SK-N-MC (cell line): ENCODE data around the gene YTHDF1.

ENCODE experiments used
- DNase-seq: peaks from one replicate; pipeline ENCODE4 v3.0.0-alpha.2; 2011; ENCODE audit warnings: low read depth, low spot score
- H3K27ac ChIP-seq: fragments of 200-600 bp; sonication (generic); 2 replicates; pipeline ENCODE4 v1.5.1; 2016; ENCODE audit warnings: mixed run types
- H3K36me3 ChIP-seq: fragments of 200-600 bp; sonication (generic); 2 replicates; pipeline ENCODE4 v1.6.1; 2017; ENCODE audit warnings: antibody characterized with exemption, low read length, mixed read lengths; ENCODE audit not compliant: insufficient read depth
- H3K4me3 ChIP-seq: fragments of 200-600 bp; sonication (generic); 2 replicates; pipeline ENCODE4 v1.5.1; 2016
- H3K9ac ChIP-seq: fragments of 200-600 bp; sonication (generic); 2 replicates; pipeline ENCODE4 v1.8.0; 2017; ENCODE audit warnings: mixed run types, mixed read lengths; ENCODE audit not compliant: insufficient read length
- H3K9me3 ChIP-seq: fragments of 200-600 bp; sonication (generic); 2 replicates; pipeline ENCODE4 v1.6.1; 2017; ENCODE audit warnings: low read depth, mild to moderate bottlenecking, antibody characterized with exemption, low read length, moderate library complexity, mixed read lengths
- EZH2 ChIP-seq: fragments of 200-600 bp; sonication (generic); IDR thresholded peaks from one replicate; pipeline ENCODE4 v1.6.1; 2017; ENCODE audit warnings: antibody characterized with exemption
- FOXP2 ChIP-seq: optimal IDR thresholded peaks from 2 replicates; pipeline ENCODE3; 2011; ENCODE audit warnings: mild to moderate bottlenecking, moderate library complexity; ENCODE audit not compliant: insufficient read depth; ENCODE audit errors: extremely low read length, control extremely low read depth
- POLR2AphosphoS5 ChIP-seq: IDR thresholded peaks from 2 replicates; pipeline ENCODE4 v1.6.1; 2012; ENCODE audit warnings: mild to moderate bottlenecking, low read depth, low read length, borderline replicate concordance

YTHDF1 gene

DNA sequence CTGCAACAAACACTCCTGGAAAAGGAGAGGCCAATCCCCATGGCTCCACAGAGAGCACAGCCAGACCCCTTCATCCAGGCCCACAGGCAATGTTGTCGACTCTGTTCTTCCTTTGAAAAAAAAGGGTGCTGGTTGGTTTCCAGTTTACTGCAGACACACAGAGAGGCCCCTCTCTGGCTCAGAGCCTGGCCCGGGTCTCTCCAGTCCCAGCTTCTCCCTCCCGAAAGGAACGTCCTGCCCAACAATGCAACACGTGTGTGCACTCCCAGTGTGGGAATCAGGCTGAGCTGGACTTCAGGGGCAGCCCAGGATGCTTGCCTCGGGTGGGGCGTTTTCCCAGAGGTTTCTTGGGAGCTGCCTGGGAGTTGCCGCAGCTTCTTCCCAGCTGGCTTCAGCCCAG, 42.9 kb upstream of the YTHDF1 start:
- DNase-seq = no peak
- H3K36me3 ChIP-seq = no peaks in the 10 kb centered on the region
- H3K9me3 ChIP-seq = no peaks in the 10 kb centered on the region
- no peak overlapping the region for H3K27ac ChIP-seq
- no peak overlapping the region for H3K4me3 ChIP-seq
- no peak overlapping the region for H3K9ac ChIP-seq
- TF ChIP-seq POLR2AphosphoS5 (no peak), FOXP2 (no peak), EZH2 (no peak)

DNA sequence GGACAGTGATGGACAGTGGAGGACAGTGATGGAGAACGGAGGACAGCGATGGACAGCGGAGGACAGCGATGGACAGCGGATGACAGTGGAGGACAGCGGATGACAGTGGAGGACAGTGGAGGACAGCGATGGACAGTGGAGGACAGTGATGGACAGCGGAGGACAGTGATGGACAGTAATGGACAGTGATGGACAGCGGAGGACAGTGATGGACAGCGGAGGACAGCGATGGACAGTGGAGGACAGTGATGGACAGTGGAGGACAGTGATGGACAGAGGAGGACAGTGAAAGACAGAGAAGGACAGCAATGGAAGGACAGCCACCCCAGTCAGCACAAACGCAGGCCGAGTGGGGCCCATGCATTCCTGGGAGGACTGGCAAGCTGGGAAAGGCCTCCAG, 41.7 kb upstream of the YTHDF1 start:
- no peak overlapping the region for H3K27ac ChIP-seq
- H3K36me3 ChIP-seq = no peaks in the 10 kb centered on the region
- no peaks in the 10 kb centered on the region for H3K9me3 ChIP-seq
- no peak for DNase-seq
- no peak for TF ChIP-seq EZH2
- TF ChIP-seq FOXP2 = no peak
- TF ChIP-seq POLR2AphosphoS5 = no peak
- no peak overlapping the region for H3K9ac ChIP-seq
- H3K4me3 ChIP-seq = no peak overlapping the region

DNA sequence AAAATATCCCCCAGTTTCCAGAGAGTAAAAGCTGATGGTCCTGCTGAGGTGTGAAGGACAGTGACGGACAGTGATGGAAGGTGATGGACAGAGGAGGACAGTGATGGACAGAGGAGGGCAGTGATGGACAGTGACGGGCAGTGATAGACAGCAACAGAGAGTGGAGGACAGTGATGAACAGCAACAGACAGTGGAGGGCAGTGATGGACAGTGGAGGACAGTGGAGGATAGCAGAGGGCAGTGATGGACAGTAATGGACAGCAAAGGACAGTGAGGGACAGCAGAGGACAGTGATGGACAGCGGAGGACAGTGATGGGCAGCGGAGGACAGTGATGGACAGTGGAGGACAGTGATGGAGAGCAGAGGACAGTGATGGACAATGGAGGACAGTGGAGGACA, 41.0 kb upstream of the YTHDF1 start:
- H3K9ac ChIP-seq = no peak overlapping the region
- H3K36me3 ChIP-seq = no peaks in the 10 kb centered on the region
- TF ChIP-seq FOXP2 = no peak
- TF ChIP-seq POLR2AphosphoS5 = no peak
- no peak for TF ChIP-seq EZH2
- H3K4me3 ChIP-seq = no peak overlapping the region
- DNase-seq = no peak
- H3K27ac ChIP-seq = no peak overlapping the region
- H3K9me3 ChIP-seq = no peaks in the 10 kb centered on the region

DNA sequence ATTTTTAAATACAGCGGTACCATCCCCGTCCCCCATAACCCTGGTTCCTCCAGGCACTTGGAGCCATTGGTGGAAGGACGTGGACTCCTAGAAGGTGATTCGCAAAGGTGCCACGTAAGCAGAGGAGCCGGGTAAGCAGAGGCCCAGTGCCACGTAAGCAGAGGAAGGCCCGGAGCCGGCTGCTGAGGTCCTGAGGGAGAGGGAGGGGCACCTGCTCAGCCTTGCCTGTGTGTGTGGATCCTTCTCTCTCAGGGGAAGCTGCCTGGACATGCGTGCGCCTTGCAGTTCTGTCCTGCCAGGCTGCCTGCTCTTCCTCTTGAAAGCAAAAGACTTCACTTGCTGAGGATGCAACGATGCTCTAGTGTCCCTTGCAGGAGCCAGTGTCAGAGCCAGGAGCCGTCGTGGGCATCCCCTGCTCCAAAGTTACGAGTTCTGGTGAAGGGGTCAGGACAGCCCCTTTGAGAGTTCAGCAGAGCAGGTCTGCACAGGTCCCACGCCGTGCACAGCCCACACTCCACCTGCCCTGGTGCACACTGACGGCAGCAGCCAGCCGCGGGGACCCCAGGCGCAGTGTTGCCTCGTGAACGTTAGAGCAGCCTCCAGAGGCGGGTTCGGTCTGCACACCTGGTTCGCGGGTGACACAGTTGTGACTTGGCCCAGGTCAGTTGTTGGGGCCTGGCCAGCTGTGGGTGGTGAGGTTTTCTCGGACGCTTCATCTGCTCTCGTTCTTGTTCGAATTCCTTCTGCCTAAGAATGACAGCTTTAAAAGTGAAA, 40.2 kb upstream of the YTHDF1 start:
- Histone ChIP-seq H3K9me3 (no peaks in the 10 kb centered on the region), H3K9ac (no peak overlapping the region), H3K27ac (no peak overlapping the region), H3K4me3 (no peak overlapping the region), H3K36me3 (no peaks in the 10 kb centered on the region)
- TF ChIP-seq EZH2 (no peak), POLR2AphosphoS5 (no peak)
- no peak for DNase-seq

DNA sequence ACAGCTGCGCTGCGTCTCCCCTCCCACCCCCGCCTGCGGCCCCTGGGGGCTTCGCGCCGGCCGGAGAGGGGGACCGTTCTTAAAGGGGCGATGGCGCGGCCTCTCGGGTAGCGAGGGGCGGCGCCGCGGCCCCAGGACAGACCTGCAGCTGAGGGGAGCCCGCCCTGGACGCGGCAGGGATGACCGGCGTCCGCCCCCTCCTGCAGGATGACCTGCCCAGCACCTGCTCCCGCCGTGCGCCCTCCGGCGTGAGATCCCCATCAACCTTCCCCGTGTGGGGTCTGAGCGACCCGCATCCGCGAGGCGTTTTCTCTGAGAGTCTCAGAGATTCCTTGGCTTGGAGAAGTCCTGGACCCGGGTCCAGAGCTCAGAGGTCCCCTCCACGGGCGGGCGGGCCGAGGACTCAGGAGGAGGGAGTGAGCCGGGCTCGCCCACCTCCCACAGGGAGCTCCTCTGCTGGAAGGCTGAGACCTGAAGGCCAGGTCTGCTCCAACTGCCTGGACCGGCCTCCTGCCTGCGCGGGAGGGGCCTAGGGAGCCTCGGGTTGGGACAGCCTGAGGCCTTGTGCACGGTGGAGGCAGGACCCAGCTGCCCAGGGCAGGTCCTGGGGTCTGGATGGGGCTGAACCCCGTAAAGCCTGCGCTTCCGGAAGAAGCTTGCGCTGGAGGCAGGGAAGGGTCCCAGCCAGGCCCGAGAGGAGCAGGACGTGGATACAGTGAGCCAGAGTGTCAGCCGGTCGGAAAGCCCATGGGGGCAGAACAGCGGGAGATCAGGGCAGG, 38.9 kb upstream of the YTHDF1 start:
- Histone ChIP-seq H3K4me3 (no peak overlapping the region), H3K36me3 (no peaks in the 10 kb centered on the region), H3K9ac (no peak overlapping the region), H3K9me3 (no peaks in the 10 kb centered on the region), H3K27ac (no peak overlapping the region)
- no peak for DNase-seq
- TF ChIP-seq POLR2AphosphoS5 = no peak
- no peak for TF ChIP-seq FOXP2
- TF ChIP-seq EZH2 = peak; percentile 64

DNA sequence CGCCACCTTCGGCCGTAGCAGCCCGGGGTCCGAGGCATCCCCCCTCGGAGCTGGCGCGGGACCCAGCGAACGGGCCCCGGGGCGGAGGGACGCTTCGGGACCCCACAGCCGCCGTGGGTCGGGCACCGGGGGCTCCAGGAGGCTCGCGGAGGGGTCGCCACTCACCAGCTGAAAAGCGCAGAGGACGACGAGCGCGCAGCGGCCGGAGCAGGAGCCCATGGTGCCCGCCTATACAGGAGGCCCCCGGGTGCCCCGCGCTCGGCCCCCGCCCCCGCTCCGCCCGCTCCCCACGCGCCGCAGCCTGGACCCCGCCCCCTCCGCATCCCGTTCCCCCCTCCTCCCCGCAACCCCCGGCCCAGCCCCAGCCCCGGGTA, 38.3 kb upstream of the YTHDF1 start, which contains the start of gene NKAIN4:
Gene NKAIN4, minus strand, starts transcription at position 232 of the 374 bp plus-strand sequence. Its CDS starts 13 bp downstream, at position 219.
- H3K36me3 ChIP-seq = no peaks in the 10 kb centered on the region
- H3K27ac ChIP-seq = no peak within 1 kb of the TSS
- no peak within 1 kb of the TSS for H3K9ac ChIP-seq
- no peaks in the 10 kb centered on the region for H3K9me3 ChIP-seq
- H3K4me3 ChIP-seq = no peak within 1 kb of the TSS
- no peak for TF ChIP-seq EZH2
- TF ChIP-seq POLR2AphosphoS5 = no peak
- TF ChIP-seq FOXP2 = no peak
- no peak for DNase-seq

DNA sequence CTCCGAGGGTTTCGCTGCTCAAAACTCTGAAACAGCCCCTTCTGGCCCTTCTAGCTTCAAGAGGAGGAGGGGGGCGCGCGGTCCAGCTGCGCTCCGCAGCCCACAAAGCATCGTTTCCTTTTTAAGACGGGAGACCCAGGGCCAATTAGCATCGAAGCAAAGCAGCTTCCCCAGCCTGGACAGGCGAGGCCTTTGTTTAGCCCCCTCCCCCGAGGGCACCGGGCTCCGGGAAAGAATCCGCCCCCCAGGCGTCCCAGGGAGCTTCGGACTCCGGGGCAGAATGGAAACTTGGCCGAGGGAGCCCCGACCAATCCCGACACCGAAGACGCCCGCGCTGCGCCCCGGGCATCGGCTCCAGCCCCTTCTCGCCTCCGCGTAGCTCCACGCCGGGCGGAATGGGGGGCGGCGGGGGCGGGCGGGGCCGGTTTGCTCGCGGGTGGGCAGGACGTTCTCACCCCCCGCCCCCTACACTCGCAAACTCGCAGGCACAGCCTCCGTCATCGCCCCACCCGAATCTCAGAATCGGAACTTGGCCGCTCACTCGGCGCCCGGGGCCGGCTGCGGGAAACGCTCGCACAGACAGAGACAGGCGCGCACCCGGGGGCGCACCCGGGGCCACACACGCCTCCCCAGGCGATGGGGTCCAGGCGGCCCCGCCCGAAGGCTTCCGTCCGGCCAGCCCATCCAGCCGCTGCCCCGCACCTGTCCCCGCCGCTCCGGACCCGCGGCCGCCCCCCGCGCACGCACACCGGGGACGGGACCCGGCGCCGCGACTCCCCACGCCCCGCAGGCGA, 37.7 kb upstream of the YTHDF1 start:
- no peak overlapping the region for H3K4me3 ChIP-seq
- no peaks in the 10 kb centered on the region for H3K9me3 ChIP-seq
- TF ChIP-seq FOXP2 (no peak), POLR2AphosphoS5 (no peak), EZH2 (peak; percentile 51)
- no peak overlapping the region for H3K9ac ChIP-seq
- no peak overlapping the region for H3K27ac ChIP-seq
- no peak for DNase-seq
- H3K36me3 ChIP-seq = no peaks in the 10 kb centered on the region

DNA sequence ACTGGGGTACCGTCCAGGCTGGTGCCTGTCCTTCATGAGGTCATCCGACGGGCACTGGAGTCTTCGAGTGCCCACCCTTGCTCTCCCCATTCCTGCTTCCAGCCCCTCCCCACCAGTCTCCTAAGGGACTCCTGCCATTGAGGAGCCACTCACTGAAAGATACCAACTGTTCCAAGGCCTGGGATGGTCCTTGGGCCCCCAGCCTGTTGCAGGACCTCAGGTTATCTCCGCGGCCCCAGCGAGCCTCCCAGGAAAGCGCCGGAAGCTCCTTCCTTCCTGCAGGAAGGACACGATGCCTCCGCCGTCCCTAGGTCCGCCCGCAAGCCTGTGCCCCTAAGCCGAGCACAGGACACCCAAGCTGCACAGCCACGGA, 37.1 kb upstream of the YTHDF1 start:
- Histone ChIP-seq H3K9ac (no peak overlapping the region), H3K36me3 (no peaks in the 10 kb centered on the region), H3K27ac (no peak overlapping the region), H3K9me3 (no peaks in the 10 kb centered on the region), H3K4me3 (no peak overlapping the region)
- DNase-seq = no peak
- no peak for TF ChIP-seq FOXP2
- no peak for TF ChIP-seq EZH2
- no peak for TF ChIP-seq POLR2AphosphoS5
